NCI-H2081 (cell line): ENCODE measurements around the gene TRIM7.
A peak's percentile ranks its signal among the peaks of the same experiment; 100 is the strongest.

Experiments used
- DNase-seq, 2 experiments: peaks; one replicate each; lab custom pipeline; 2025; lab: John Stamatoyannopoulos, UW

The TRIM7 gene

GRCh38 chr5:181173027-181173419 is 32.0 kb downstream of the TRIM7 start:
- DNase-seq = no peak

GRCh38 chr5:181171782-181172181 is 33.2 kb downstream of the TRIM7 start:
- DNase-seq = no peak

DNA sequence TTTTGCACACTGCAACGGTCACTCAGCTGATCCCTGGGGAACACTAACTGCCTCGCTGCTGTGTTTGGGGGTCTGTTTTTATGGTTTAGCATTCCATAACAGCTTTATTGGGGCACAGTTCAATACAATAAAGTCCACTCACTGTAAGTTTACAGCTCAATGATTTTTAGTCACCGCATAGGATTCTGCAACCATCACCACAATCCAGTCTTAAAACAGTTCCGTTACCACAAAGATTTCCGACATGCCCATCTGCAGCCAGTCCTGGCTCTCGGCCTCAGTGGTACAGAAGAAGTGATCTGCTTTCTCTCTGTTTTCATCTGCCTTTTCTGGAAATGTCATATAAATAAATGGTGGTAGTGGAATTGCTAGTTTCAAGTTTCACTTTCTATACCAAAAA is 34.0 kb downstream of the TRIM7 start:
- DNase-seq = no peak

DNA sequence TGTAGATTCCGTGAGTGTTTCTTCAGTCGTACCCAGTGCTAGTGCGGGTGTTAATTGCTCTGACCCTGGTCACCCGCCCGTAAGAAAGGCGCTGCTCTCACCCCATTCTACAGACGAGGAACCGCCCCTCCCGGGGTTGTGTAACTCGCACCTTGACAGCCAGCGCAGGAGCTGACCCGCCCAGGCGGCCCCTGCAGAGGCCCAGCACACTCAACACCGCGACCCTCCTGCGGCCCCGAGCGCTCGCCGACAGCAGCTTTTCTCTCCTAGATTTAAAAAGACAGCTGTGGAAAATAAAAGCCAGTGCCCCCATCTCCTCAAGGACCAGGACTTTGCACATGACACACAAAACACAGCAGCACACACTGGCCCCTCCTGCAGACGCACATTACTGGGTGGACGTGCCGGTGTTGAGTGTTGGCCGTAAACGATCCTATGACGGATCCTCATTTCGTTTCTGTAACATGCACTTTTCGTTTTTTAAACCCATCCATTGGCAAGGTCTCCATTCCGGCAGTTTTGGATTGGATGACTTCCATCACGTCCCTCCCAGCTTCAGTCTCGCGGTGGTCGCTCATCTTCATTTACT is 34.7 kb downstream of the TRIM7 start:
- no peak for DNase-seq

GRCh38 chr5:181169459-181170236 is 35.3 kb downstream of the TRIM7 start:
- peak in 1 of 2 experiments; percentile 30 for DNase-seq

DNA sequence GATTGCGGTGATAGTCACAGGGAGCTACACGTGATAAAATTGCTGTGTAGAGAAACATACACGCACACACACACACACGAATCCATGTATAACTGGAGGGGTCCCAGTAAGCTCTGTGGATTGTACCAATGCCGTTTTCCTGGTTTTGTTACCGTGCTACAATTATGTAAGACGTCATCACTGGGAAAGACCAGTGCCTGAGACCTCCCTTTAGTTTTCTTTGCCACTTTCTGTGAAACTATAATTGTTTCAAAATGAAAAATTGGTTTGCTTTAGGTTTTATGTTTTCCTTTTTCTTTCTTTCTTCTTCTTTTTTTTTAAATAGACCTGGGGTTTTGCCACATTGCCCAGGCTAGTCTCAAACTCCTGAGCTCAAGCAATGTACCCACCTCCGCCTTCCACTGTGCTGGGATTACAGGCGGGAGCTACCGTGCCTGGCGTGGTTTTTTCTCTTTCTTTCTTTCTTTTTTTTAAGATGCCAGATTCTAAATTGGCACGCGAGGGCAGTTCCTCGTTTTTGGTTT is 36.3 kb downstream of the TRIM7 start:
- peak in 1 of 2 experiments; percentile 10 for DNase-seq

DNA sequence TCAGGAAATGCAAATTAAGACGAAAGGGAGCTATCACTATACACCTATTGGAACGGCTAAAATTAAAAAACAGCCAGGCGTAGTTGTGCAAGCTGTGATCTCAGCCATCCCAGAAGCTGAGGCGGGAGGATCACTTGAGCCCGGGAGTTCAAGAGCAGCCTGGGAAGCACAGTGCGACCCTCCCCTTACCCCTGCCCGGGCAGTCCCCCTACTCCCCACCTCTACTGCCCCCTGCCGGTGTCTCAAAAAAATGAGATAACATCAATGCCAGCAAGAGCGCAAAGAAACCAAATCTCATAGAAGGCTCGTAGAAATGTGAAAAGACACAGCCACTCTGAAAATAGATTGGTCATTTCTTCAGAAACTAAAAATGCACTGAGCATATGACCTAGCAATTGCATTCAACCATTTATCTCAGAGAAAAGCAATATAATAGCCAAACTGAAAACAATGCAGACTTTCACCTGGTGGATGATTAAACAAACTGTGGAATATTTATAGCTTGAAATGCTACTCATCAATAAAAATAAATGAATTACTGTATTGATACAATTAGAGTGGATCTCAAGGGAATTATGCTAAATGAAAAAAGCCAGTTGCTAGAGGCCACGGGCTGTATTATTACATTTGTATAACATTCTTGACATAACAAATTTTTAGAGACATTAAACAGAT is 37.0 kb downstream of the TRIM7 start:
- peak; percentile 35 to 45 for DNase-seq

DNA sequence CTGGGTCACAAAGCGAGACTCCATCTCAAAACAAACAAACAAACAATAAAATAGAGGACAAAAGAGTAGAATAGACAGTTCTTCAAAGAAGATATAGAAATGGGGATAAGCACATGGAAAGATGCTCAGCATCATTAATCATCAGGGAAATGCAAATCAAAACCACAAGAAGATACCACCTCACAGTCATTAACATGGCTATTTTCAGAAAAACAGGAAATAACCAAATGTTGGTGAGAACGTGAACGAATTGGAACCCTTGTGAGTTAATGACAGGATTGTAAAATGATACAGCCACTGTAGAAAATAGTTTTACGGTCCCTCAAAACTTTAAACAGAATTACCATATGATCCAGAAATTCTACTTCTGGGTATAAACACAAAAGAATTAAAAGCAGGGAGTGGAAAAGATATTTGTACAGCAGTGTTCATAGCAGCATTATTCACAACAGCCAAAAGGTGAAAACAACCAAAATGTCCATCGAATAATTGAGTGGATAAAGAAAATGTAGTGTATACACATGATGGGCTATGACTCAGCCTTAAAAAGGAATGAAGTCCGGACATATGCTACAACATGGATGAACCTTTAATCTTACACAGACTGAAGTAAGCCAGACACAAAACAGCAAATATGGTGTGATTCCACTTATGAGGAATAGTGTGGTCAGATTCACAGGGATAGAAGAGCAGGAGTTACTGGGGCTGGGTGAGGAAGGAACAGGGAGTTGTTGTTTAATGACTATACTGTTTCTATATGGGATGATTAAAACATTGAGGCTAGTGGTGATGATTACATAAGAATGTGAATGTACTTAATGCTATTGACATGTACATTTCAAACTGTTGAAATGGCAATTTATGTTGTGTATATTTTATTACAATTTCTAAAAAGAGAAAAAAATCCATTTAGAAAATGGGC is 37.9 kb downstream of the TRIM7 start:
- no peak for DNase-seq

DNA sequence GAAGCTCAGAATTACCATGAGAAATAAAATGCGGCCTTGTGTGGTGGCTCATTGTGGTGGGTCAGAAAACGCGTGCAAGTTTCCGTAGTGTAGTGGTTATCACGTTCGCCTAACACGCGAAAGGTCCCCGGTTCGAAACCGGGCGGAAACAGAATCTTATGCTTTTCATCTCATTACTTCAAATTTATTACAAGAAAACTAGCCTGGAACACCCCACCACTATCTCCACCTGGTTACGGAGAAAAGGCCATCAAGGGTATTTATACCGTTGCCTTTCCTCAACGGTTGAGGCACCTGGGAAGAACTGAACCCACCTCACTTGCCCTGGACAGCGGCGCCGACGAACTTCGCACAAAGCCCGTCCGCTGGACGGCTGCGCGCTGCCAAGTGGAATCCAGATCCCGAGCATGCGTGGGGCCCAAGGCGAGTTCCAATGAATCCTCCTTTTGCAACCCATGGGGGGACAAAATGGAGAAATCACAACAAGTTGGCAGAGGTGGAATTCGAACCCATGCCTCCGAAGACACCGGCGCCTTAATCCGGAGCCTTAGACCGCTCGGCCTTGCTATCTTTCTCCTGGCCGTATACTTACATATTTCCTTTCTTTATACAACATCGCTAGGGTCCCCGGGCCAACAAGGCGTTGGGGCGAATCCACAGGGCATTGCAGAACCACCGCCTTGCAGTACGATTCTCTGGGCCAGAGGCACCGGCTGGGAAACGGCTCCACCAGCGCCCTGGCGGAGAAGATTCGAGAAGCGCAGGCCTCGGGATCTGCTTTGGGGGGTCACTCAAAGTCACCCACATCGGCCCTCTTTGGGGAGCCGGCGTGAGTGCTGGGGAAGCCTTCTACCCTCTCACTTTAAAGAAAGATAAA is 40.7 kb downstream of the TRIM7 start:
- DNase-seq = no peak

DNA sequence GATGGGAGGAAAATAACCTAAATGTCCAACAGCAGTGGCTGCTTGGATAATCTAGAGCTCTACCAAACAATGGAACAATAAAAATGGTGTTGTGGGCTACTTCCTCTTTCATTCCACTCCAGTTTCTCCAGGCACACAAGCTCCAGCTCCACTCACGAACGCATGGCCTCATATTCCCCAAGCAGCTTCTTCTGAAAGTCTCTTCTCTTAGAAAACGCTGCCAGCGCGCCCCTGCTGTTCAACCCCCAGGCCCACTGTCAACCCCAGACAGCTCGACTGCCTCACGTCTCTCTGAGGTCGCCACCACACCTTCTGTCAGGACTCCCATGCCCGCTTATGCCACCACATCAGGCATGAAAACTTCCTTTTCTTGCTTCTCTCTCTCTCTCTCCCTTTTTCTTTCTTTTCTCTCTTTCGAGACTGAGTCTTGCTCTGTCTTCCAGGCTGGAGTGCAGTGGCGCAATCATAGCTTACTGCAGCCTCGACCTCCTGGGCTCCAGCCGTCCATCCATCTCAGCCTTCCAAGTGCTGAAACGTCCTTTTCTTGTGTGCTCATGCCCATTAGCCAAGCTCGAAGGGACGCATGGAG is 41.4 kb downstream of the TRIM7 start:
- DNase-seq = no peak

GRCh38 chr5:181161534-181162175 is 43.3 kb downstream of the TRIM7 start:
- no peak for DNase-seq

- peak; percentile 37 to 39 for DNase-seq
Measured at GRCh38 chr5:181160755-181161533, 44.1 kb downstream of the TRIM7 start.

DNA sequence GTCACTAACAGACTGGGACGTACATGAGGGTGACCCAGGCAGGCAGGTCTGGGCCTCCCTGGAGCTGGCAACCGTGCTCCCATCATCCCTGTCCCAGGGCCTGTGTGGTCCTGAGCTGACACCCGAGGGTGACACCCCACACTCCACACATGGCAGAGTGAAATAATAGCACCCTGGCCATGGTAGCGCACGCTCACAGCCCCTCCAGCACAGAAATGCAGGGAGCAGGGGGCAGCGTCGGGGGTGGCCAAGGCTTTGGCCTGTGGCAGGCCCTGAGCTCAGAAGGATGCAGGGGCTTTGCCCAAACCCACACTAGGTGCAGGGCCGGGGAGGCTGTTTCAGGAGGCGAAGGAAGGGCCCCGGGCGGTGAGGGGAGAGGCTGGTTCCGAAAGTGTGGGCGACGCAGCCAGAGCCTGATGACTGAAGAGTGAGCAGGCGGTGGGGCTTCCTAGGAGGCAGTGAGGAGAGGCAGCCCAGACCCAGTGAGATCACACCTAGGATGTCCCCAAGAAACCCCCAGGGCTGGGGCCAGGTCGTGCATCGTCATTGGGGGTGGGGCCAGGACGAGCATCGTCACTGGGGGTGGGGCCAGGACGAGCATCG is 44.7 kb downstream of the TRIM7 start:
- DNase-seq = peak; percentile 8 to 43

DNA sequence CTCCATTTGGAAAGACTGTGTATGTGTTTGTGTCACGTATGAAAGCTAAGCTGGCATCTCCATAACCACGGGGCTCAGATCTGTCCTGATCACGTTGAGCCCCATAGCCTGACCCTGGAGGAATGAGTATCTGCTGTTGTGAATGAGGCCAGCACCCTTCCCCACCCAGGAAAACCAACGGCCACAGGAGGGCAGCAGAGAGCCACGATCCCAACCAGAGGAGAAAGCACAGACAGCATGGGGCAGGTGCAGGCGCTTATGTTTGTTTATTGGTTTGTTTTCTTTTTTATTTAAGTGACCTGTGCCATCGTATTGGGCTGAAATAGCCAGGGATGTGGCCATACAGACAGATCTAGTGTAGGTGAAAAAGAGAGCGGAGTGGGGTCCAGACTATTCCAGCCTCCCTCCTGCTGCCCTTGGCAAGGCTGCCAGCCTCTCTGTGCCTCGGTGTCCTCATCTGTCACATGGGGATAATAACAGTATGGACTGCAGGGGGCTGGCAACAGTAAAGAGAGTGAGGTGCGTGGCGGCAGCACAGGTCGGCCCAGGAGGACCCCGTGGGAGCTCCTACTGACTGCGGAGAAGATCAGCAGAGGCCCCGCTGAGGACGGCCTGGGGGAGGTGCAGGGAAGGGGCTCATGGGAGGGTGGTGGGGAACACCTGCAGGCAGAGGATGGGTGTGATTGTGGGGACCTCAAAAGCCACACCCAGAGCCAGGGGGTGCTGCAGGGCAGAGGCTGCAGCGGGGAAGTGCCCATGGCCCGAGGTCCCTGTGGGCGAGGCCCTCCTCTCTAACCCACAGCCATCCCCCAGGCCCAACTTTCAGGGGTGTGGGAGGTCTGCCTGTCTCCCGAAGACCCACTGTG is 45.5 kb downstream of the TRIM7 start:
- peak; percentile 78 to 87 for DNase-seq

GRCh38 chr5:181158869-181159268 is 46.1 kb downstream of the TRIM7 start:
- no peak for DNase-seq

DNA sequence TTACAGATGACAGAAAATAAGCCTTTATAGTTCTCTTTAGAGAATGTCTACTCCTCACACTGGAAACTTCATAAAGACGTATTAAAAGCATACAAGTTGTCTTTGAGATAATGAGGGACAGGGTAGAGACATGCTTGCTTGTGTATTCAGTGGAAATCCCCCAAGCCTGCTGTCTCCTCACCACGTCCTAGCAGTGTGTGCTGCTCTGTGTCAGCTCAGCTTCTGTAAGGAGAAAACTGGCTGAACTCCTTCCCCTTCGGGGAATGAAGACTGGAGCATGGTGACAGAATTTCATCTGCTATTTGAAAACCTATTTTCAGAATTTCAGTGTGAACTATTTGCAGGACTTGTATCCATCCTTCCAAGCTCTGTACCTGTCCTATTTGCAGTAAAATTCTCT is 48.2 kb downstream of the TRIM7 start:
- no peak for DNase-seq

DNA sequence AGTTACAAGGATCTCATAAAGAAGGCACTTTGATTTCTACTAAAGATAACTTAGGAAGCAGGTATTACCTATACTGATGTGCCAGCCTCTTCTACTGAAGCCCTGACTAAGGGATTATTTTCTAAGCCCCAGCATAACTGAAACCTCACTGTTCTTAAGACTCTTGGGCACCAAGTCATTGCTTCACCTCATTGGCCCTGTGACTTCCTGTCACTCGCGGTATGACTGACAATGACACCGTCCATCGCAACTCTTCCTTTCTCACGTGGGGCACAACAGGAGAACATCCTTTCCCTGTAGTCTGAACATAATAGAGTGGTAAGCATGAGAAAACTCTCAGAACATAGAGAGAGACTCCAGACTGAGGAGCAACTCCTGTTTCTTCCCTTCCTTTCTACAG is 51.2 kb downstream of the TRIM7 start:
- DNase-seq = no peak

DNA sequence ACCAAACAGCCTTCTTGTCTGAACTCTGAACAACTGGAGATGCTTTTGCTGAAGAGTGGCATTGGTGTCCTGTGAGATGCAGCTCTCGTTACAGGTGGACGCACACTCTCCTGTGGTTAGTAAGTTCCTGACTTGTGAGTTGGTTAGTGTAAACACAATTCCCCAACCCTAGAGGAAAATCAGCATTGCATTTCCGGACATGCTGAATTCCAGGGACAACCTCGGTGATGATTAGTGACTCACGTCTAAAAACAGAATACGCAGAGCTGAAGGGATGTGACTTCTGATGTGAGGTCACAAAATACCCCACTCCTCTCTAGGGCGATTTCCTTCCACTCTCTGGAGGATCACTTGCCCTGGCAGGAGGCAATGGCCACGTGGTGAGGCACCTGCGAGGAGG is 52.6 kb downstream of the TRIM7 start:
- no peak for DNase-seq
